Right atrium auricular region (tissue), 2 donors: ENCODE measurements around the gene BCL2L1. TPM values are rescaled to one million over a fixed set of nuclear protein-coding genes. Genes with fewer than 3 reads are reported as not detected.

Experiments
- DNase-seq: peaks from one replicate; pipeline ENCODE4 v3.0.0-alpha.2; 2019; ENCODE audit warnings: low spot score
- H3K27ac ChIP-seq, 2 donors: fragments of 200-600 bp; sonication (generic); 1 replicate in 1 of 2; 2 replicates in 1 of 2; pipeline ENCODE4 v1.5.1; 2016 to 2019
- H3K27me3 ChIP-seq, 2 donors: fragments of 200-600 bp; sonication (generic); one replicate each; pipeline versions ENCODE4 v1.5.1 to v1.6.0; 2017 to 2019
- H3K36me3 ChIP-seq: fragments of 200-600 bp; sonication (generic); one replicate; pipeline ENCODE4 v1.5.1; 2016
- H3K4me1 ChIP-seq, 2 donors: fragments of 200-600 bp; sonication (generic); one replicate each; pipeline versions ENCODE4 v1.5.1 to v1.6.0; 2017 to 2019
- H3K4me3 ChIP-seq, 2 donors: fragments of 200-600 bp; sonication (generic); 1 replicate in 1 of 2; 2 replicates in 1 of 2; pipeline ENCODE4 v1.5.1; 2017 to 2019; ENCODE audit warnings: mild to moderate bottlenecking in 1 of 2, moderate library complexity in 1 of 2
- H3K9me3 ChIP-seq, 2 donors: fragments of 200-600 bp; sonication (generic); one replicate each; pipeline ENCODE4 v1.5.1; 2019
- total RNA-seq, 2 donors: library from RNA; depleted of rRNA; stranded (reverse); fragments of >200 nt; gene quantifications; one replicate each; pipeline ENCODE4 v1.1.0, GENCODE V29; 2016
- TF ChIP-seq, protein P1 (sequence below), 2 donors: fragments of 200-600 bp; sonication (generic); IDR thresholded peaks; one replicate each; pipeline ENCODE4 v1.5.1; 2019; ENCODE audit warnings: antibody characterized with exemption in 2 of 2

Gene BCL2L1
- total RNA-seq, 2 donors from 2014 or later, result 84.2 to 93.5 TPM

DNA sequence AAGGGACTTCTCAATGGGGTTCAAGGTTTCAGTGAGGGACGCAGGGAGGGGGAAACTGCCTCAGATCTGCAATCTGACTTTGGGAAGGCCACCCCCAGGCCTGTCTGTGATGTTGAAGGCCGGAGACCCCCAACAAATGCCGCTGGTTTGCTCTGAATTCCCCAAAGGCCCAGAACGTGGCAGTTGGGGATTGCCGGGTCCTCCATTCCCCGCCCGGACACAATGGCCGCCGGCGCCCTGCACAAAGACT lies 326 bp upstream of the BCL2L1 start:
- TF ChIP-seq, protein P1, sequence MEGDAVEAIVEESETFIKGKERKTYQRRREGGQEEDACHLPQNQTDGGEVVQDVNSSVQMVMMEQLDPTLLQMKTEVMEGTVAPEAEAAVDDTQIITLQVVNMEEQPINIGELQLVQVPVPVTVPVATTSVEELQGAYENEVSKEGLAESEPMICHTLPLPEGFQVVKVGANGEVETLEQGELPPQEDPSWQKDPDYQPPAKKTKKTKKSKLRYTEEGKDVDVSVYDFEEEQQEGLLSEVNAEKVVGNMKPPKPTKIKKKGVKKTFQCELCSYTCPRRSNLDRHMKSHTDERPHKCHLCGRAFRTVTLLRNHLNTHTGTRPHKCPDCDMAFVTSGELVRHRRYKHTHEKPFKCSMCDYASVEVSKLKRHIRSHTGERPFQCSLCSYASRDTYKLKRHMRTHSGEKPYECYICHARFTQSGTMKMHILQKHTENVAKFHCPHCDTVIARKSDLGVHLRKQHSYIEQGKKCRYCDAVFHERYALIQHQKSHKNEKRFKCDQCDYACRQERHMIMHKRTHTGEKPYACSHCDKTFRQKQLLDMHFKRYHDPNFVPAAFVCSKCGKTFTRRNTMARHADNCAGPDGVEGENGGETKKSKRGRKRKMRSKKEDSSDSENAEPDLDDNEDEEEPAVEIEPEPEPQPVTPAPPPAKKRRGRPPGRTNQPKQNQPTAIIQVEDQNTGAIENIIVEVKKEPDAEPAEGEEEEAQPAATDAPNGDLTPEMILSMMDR (IDR thresholded peaks at IDR 0.05), result no peak
- H3K9me3 ChIP-seq, result no peaks in the 10 kb centered on the region
- no peak for DNase-seq

DNA sequence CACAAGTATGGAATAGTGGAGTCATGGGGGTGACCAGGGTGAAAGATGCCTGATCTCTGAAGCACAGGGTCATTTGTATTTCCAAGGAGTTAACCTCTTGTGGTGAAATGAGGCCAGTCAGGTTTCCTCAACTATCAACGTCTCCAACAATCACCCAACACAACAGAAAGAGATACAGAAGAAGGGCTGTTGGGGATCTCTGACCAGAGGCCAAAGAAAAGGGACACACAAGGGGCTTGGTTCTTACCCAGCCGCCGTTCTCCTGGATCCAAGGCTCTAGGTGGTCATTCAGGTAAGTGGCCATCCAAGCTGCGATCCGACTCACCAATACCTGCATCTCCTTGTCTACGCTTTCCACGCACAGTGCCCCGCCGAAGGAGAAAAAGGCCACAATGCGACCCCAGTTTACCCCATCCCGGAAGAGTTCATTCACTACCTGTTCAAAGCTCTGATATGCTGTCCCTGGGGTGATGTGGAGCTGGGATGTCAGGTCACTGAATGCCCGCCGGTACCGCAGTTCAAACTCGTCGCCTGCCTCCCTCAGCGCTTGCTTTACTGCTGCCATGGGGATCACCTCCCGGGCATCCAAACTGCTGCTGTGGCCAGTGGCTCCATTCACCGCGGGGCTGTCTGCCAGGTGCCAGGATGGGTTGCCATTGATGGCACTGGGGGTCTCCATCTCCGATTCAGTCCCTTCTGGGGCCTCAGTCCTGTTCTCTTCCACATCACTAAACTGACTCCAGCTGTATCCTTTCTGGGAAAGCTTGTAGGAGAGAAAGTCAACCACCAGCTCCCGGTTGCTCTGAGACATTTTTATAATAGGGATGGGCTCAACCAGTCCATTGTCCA lies 1.0 kb downstream of the BCL2L1 start:
- no peak for DNase-seq
- Histone ChIP-seq H3K36me3 (peaks cover 25% of the 10 kb centered on the region), H3K9me3 (no peaks in the 10 kb centered on the region), H3K27me3 (no peaks in the 10 kb centered on the region), H3K4me3 (peak overlapping the region; percentile 70 to 76), H3K4me1 (peaks cover 0 to 50% of the 10 kb centered on the region in 2 donors), H3K27ac (peak overlapping the region; percentile 96 to 98)
- TF ChIP-seq, protein P1 (IDR thresholded peaks at IDR 0.05), result no peak

More for the DNA sequence above, 326 bp upstream of the BCL2L1 start:
- Histone ChIP-seq H3K4me1 (peaks cover 0 to 36% of the 10 kb centered on the region in 2 donors), H3K36me3 (peaks cover 25% of the 10 kb centered on the region), H3K27ac (peak overlapping the region; percentile 96 to 98), H3K4me3 (peak overlapping the region; percentile 70 to 76), H3K27me3 (no peaks in the 10 kb centered on the region)

DNA sequence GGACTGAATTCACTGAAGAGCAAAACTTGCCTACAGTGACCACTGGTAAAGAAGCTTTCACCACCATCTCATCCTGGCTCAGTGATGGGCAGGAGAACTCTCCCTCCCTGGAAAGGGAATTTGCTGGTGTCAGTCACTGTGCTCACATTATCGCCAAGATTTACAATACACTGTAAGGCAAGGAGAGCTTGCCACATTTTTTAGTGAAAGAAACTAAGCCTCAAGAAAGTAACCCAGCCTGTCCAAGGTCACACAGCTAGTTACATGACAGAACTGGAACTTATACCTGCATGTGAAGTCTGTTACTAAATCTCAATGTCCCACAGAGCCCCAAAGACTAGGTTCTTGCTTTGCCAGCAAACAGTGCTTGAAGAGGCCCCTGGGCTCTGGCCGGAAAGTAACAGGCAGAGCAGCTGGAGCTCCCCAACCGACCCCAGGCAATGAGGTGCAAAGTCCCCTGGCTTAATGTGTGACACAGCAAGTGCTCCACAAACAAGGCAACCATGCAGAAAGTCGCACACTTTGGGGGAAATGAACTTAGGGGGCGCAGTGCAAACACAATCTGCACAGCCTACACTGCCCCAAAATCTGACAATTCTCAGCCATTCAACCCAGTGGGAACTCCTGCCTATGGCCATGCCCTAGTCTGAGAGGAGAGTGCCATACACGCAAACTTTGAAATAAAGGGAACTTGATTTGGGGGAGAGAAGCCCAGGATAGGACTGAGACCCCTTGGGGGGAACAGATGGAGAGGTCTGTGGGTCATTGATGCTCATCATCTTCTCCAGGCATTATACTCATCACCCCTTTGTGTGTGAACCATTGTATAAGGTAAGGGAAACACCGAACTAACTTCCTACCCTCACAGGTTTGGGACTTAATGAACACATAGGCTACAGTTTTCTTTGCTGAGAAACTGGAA lies 1.9 kb downstream of the BCL2L1 start:
- Histone ChIP-seq H3K4me1 (peaks cover 0 to 59% of the 10 kb centered on the region in 2 donors), H3K36me3 (peaks cover 33% of the 10 kb centered on the region), H3K27ac (peak overlapping the region; percentile 96 to 98), H3K9me3 (no peaks in the 10 kb centered on the region), H3K27me3 (no peaks in the 10 kb centered on the region), H3K4me3 (peak overlapping the region; percentile 70 to 76)
- TF ChIP-seq, protein P1 (IDR thresholded peaks at IDR 0.05), result peak in 1 of 2 donors; percentile 11
- no peak for DNase-seq

DNA sequence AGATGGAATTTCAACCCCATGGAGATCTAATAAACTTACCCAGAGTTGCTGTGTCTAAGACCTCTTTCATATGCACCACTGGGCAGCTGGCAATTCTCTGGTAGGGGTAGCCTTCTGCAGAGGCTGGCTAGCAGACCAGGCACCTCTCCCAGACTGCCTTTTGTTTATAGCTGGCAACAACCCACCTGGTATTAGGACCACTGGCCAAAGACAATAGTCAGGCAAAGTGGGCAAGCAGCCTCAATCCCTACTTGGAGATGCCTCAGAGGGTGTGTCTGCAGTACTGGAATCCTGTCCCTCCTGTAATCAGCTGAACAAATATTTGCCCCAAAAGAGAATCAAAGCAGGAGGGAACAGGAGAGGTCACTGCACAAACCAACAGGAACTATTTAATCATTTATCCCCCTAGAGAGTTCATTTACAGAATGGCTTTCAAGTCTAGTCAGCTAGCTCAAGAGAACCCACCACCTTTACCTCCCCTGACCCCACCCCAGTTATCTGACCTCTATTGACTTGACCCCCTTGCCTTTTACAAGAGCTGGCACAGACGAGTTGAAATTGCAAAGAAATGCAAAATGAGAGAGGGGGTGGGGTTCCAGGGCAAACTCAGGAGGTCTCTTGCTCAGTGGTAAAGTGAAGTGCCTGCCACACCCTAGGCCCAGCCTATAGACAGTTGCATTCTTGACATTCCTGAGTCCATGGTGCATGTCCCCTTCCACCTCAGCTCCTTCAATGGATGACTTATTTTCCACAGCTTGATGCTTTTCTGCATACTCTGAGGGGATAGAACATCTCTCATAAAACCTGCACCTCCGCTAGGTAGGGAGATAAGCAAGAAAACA lies 2.8 kb downstream of the BCL2L1 start:
- Histone ChIP-seq H3K27me3 (no peaks in the 10 kb centered on the region), H3K9me3 (no peaks in the 10 kb centered on the region), H3K4me1 (peaks cover 0 to 67% of the 10 kb centered on the region in 2 donors), H3K27ac (peak overlapping the region; percentile 96 to 98), H3K4me3 (peak overlapping the region; percentile 70 to 76), H3K36me3 (peaks cover 33% of the 10 kb centered on the region)
- no peak for DNase-seq
- TF ChIP-seq, protein P1 (IDR thresholded peaks at IDR 0.05), result no peak

DNA sequence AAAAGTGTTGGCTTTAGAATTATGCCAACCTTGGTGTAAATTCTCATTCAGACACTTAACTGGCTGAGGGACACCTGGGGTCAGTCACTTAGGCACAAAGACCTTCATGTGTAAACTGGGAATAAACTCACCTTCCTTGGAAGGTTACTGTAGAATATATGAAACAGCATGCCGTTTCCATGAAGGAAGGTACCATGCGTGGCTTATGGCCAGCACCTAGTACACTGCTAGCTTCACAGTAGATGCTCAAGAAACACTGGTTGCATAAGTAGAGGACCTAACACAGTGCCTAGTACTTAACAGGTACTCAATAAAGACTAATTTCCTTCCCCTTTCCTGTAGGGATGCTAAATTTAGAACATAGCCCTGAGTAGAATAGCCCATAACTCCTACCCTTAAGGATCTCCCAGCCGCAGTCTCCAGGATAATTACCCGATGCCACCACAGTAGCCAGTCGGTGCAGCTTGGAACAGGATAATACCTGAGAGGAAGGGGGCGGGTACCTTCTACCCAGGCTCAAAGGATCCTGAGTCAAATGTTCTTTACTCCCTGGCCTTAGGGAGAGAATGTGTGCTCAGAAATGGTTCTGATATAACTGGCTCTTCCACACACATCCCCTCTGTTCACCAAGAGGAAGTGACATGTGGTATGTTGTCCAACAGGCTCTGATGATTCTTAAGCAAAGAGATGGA lies 3.6 kb downstream of the BCL2L1 start:
- DNase-seq, result no peak
- H3K4me3 ChIP-seq, result peak overlapping the region; percentile 70 to 76
- H3K4me1 ChIP-seq, result peaks cover 0 to 75% of the 10 kb centered on the region in 2 donors
- H3K36me3 ChIP-seq, result peaks cover 36% of the 10 kb centered on the region
- H3K27ac ChIP-seq, result peak overlapping the region; percentile 96 to 98
- TF ChIP-seq, protein P1 (IDR thresholded peaks at IDR 0.05), result no peak
- no peaks in the 10 kb centered on the region for H3K27me3 ChIP-seq
- H3K9me3 ChIP-seq, result no peaks in the 10 kb centered on the region
